H1 (cell line): Measurements from ENCODE around the gene ASIC2. TPM values are rescaled to one million over a fixed set of nuclear protein-coding genes. Genes with fewer than 3 reads are reported as not detected.

Source experiments
- CTCF ChIA-PET: fragments of 300-600 bp; sonication (Branson Sonifier 250); formaldehyde crosslinking; loops from one replicate; lab custom pipeline; 2021; ENCODE audit not compliant: partially characterized antibody; lab: Charles Lee
- POLR2A ChIA-PET: fragments of 300-600 bp; sonication (Branson Sonifier 250); formaldehyde crosslinking; loops from one replicate; lab custom pipeline; 2021; ENCODE audit warnings: inconsistent platforms; ENCODE audit not compliant: partially characterized antibody; lab: Charles Lee
- DNase-seq, 2 experiments: peaks; one replicate each; pipeline versions ENCODE4 v3.0.0 to v3.0.0-alpha.2; 2010 to 2022; ENCODE audit warnings: low spot score in 2 of 2, low read depth in 1 of 2, mixed read lengths in 1 of 2
- FAIRE-seq: peaks from 2 replicates; lab custom pipeline; 2011; peaks lifted over from hg19 to GRCh38; lab: Jason Lieb, UNC
- H2AFZ ChIP-seq: 2 replicates; pipeline ENCODE4 v1.8.1; 2012; ENCODE audit warnings: low read length, inconsistent platforms
- H2AK5ac ChIP-seq: 2 replicates; pipeline ENCODE4 v1.6.1; 2013; ENCODE audit warnings: low read depth, low read length
- H2BK120ac ChIP-seq: replicated peaks from 2 replicates; pipeline ENCODE3; 2013; ENCODE audit warnings: low read depth, low read length, inconsistent platforms
- H2BK12ac ChIP-seq: 2 replicates; pipeline ENCODE4 v1.6.1; 2013; ENCODE audit warnings: low read depth, low read length
- H2BK15ac ChIP-seq: 2 replicates; pipeline ENCODE4 v1.6.1; 2013; ENCODE audit warnings: low read length
- H2BK20ac ChIP-seq: 2 replicates; pipeline ENCODE4 v1.6.1; 2013; ENCODE audit warnings: low read length
- H2BK5ac ChIP-seq: 2 replicates; pipeline ENCODE4 v1.6.1; 2013; ENCODE audit warnings: low read depth, low read length
- H3K14ac ChIP-seq: 2 replicates; pipeline ENCODE4 v1.6.1; 2013; ENCODE audit warnings: inconsistent platforms; ENCODE audit not compliant: insufficient read length
- H3K18ac ChIP-seq: 2 replicates; pipeline ENCODE4 v1.6.1; 2013; ENCODE audit warnings: low read length; ENCODE audit errors: extremely low read depth
- H3K23ac ChIP-seq: 2 replicates; pipeline ENCODE4 v1.6.1; 2013; ENCODE audit warnings: inconsistent platforms; ENCODE audit not compliant: insufficient read length
- H3K23me2 ChIP-seq: 2 replicates; pipeline ENCODE4 v1.6.1; 2013; ENCODE audit warnings: low read depth, low read length
- H3K27ac ChIP-seq: 2 replicates; pipeline ENCODE4 v1.6.1; 2011; ENCODE audit warnings: low read depth, low read length, inconsistent platforms
- H3K27me3 ChIP-seq, 4 experiments: replicated peaks in 1 of 4; 1 replicate in 1 of 4; 2 replicates in 3 of 4; pipeline versions ENCODE4 v1.6.1 to v1.8.1; 2011 to 2013; ENCODE audit warnings: low read length in 3 of 4, mild to moderate bottlenecking in 3 of 4, inconsistent platforms in 2 of 4, mixed read lengths in 2 of 4, moderate library complexity in 1 of 4; ENCODE audit not compliant: control insufficient read depth in 3 of 4, insufficient read depth in 3 of 4; ENCODE audit errors: extremely low read depth in 1 of 4
- H3K36me3 ChIP-seq, 4 experiments: 2 replicates each; pipeline versions ENCODE4 v1.6.1 to v1.8.1; 2011 to 2013; ENCODE audit warnings: mild to moderate bottlenecking in 4 of 4, low read length in 3 of 4, moderate library complexity in 2 of 4, control low read depth in 1 of 4, inconsistent platforms in 1 of 4; ENCODE audit not compliant: insufficient read depth in 4 of 4, control insufficient read depth in 2 of 4
- H3K4ac ChIP-seq: replicated peaks from 2 replicates; pipeline ENCODE3; 2013; ENCODE audit warnings: low read length, low read depth, mixed read lengths, inconsistent platforms; ENCODE audit not compliant: insufficient read length
- H3K4me1 ChIP-seq, 4 experiments: replicated peaks in 1 of 4; 1 replicate in 1 of 4; 2 replicates in 3 of 4; pipeline versions ENCODE4 v1.6.1 to v1.8.1; 2011 to 2013; ENCODE audit warnings: low read length in 3 of 4, inconsistent platforms in 2 of 4, mixed read lengths in 1 of 4; ENCODE audit not compliant: insufficient read depth in 4 of 4, control insufficient read depth in 3 of 4
- H3K4me2 ChIP-seq, 2 experiments: 2 replicates each; pipeline versions ENCODE4 v1.6.1 to v1.8.1; 2011 to 2013; ENCODE audit warnings: low read depth in 2 of 2, low read length in 2 of 2, control low read depth in 1 of 2, inconsistent platforms in 1 of 2, mild to moderate bottlenecking in 1 of 2; ENCODE audit not compliant: insufficient read depth in 1 of 2
- H3K4me3 ChIP-seq, 4 experiments: fragments of 200-600, 300-600 bp in 1 of 4; sonication (generic), shearing (Covaris generic), sonication (Bioruptor Twin) in 1 of 4; 2 replicates each; pipeline versions ENCODE4 v1.5.1 to v1.8.1; 2011 to 2016; ENCODE audit warnings: low read length in 4 of 4, low read depth in 3 of 4, control low read depth in 2 of 4, inconsistent platforms in 2 of 4, mild to moderate bottlenecking in 2 of 4, mixed read lengths in 1 of 4, moderate library complexity in 1 of 4; ENCODE audit not compliant: insufficient read depth in 2 of 4; ENCODE audit errors: extremely low read depth in 1 of 4
- H3K56ac ChIP-seq: replicated peaks from 2 replicates; pipeline ENCODE3; 2013; ENCODE audit warnings: low read depth, mild to moderate bottlenecking, mixed read lengths, low read length, inconsistent platforms; ENCODE audit not compliant: insufficient read length
- H3K79me1 ChIP-seq: 2 replicates; pipeline ENCODE4 v1.6.1; 2013; ENCODE audit warnings: low read depth, low read length, control low read depth
- H3K79me2 ChIP-seq, 2 experiments: 2 replicates each; pipeline versions ENCODE4 v1.6.1 to v1.8.1; 2012 to 2013; ENCODE audit warnings: low read length in 2 of 2, mild to moderate bottlenecking in 2 of 2, inconsistent platforms in 1 of 2; ENCODE audit not compliant: insufficient read depth in 2 of 2, control insufficient read depth in 1 of 2
- H3K9ac ChIP-seq, 4 experiments: replicated peaks in 1 of 4; 1 replicate in 1 of 4; 2 replicates in 3 of 4; pipeline versions ENCODE4 v1.6.1 to v1.8.1; 2011 to 2013; ENCODE audit warnings: low read depth in 3 of 4, low read length in 3 of 4, control low read depth in 2 of 4, mild to moderate bottlenecking in 2 of 4, moderate library complexity in 2 of 4, inconsistent platforms in 1 of 4; ENCODE audit errors: extremely low read depth in 1 of 4
- H3K9me3 ChIP-seq, 2 experiments: 2 replicates each; pipeline versions ENCODE4 v1.6.1 to v1.8.1; 2012 to 2013; ENCODE audit warnings: mild to moderate bottlenecking in 2 of 2, moderate library complexity in 2 of 2, control low read depth in 1 of 2, inconsistent platforms in 1 of 2, low read depth in 1 of 2, low read length in 1 of 2, mixed read lengths in 1 of 2; ENCODE audit not compliant: insufficient read depth in 2 of 2
- H4K20me1 ChIP-seq, 2 experiments: replicated peaks in 1 of 2; 2 replicates each; pipeline versions ENCODE3 to v1.8.1; 2011 to 2013; ENCODE audit warnings: inconsistent platforms in 2 of 2, low read length in 2 of 2, mild to moderate bottlenecking in 1 of 2; ENCODE audit not compliant: insufficient read depth in 2 of 2, control insufficient read depth in 1 of 2
- H4K5ac ChIP-seq: 2 replicates; pipeline ENCODE4 v1.6.1; 2013; ENCODE audit warnings: low read length, low read depth, mixed read lengths, inconsistent platforms; ENCODE audit not compliant: insufficient read length
- H4K8ac ChIP-seq: 2 replicates; pipeline ENCODE4 v1.8.0; 2013; ENCODE audit warnings: mild to moderate bottlenecking, moderate library complexity, low read length, inconsistent platforms; ENCODE audit not compliant: insufficient read depth; ENCODE audit errors: extremely low read depth
- H4K91ac ChIP-seq: replicated peaks from 2 replicates; pipeline ENCODE3; 2013; ENCODE audit warnings: low read length, mixed read lengths, inconsistent platforms; ENCODE audit not compliant: insufficient read length
- BCL11A ChIP-seq, 2 experiments: IDR thresholded peaks; one replicate each; pipeline ENCODE4 v1.6.1; 2011; ENCODE audit warnings: low read depth in 2 of 2, low read length in 2 of 2, mild to moderate bottlenecking in 2 of 2
- BRCA1 ChIP-seq: IDR thresholded peaks from 2 replicates; pipeline ENCODE4 v1.6.1; 2012; ENCODE audit warnings: low read depth, low read length, improper control_type of control experiment
- CBX8 ChIP-seq: fragments of 300-800, 300-1000 bp; sonication (generic); IDR thresholded peaks from 2 replicates; pipeline ENCODE4 v1.7.1; 2016; ENCODE audit warnings: low read depth, low read length, borderline replicate concordance
- KDM4A ChIP-seq: IDR thresholded peaks from one replicate; pipeline ENCODE4 v1.7.1; 2012; ENCODE audit warnings: low read depth, mild to moderate bottlenecking, moderate library complexity, low read length, inconsistent platforms; ENCODE audit not compliant: severe bottlenecking
- RFX5 ChIP-seq: IDR thresholded peaks from 2 replicates; pipeline ENCODE4 v1.6.1; 2011; ENCODE audit warnings: low read depth, low read length, improper control_type of control experiment, borderline replicate concordance
- RNF2 ChIP-seq: fragments of 200-900, 300-1000 bp; sonication (generic); IDR thresholded peaks from 2 replicates; pipeline ENCODE4 v1.7.1; 2016; ENCODE audit warnings: borderline replicate concordance, low read depth, mild to moderate bottlenecking, antibody characterized with exemption, low read length; ENCODE audit not compliant: poor library complexity, severe bottlenecking; ENCODE audit errors: missing control alignments
- RXRA ChIP-seq: IDR thresholded peaks from 2 replicates; pipeline ENCODE4 v1.6.1; 2011; ENCODE audit warnings: low read depth, mild to moderate bottlenecking, low read length, moderate library complexity; ENCODE audit not compliant: insufficient read depth
- SIRT6 ChIP-seq: IDR thresholded peaks from one replicate; pipeline ENCODE4 v1.7.1; 2012; ENCODE audit warnings: low read length, inconsistent platforms
- SUZ12 ChIP-seq: fragments of 200-600 bp; sonication (generic); IDR thresholded peaks from 2 replicates; pipeline ENCODE4 v1.6.1; 2012; ENCODE audit warnings: mild to moderate bottlenecking, inconsistent platforms, low read length, moderate library complexity, mixed read lengths
- TBP ChIP-seq: IDR thresholded peaks from 2 replicates; pipeline ENCODE4 v1.6.1; 2011; ENCODE audit warnings: low read depth, low read length, improper control_type of control experiment
- ZNF274 ChIP-seq: IDR thresholded peaks from 2 replicates; pipeline ENCODE4 v1.7.0; 2012; ENCODE audit warnings: low read length, borderline replicate concordance; ENCODE audit errors: extremely low read depth
- WGBS, 2 experiments: shearing (Covaris generic) in 1 of 2; methylation state at CpG; one replicate each; pipeline versions ENCODE4 v1.1.6 to v1.1.7; 2013 to 2015; ENCODE audit warnings: low lambda C conversion rate in 2 of 2, mixed read lengths in 2 of 2, inconsistent platforms in 1 of 2, low coverage in 1 of 2, missing lambda C conversion rate in 1 of 2; ENCODE audit not compliant: insufficient replicate concordance in 2 of 2, insufficient coverage in 1 of 2, insufficient read length in 1 of 2; ENCODE audit errors: extremely low coverage in 1 of 2, missing lambda C conversion rate in 1 of 2; 5-methylcytosine and 5-hydroxymethylcytosine counted together
- polyA plus RNA-seq, 7 experiments: library from polyadenylated mRNA; depleted of rRNA in 3 of 7; stranded (reverse) in 5 of 7; unstranded in 2 of 7; fragments of >200 nt in 5 of 7; fragments of 200-250 nt in 2 of 7; gene quantifications; 1 replicate in 5 of 7; 2 replicates in 1 of 7; 4 replicates in 1 of 7; pipeline versions ENCODE4 v1.2.1 to v1.2.3, GENCODE V29; 2011 to 2013; ENCODE audit warnings: missing spikeins in 2 of 7, mixed read lengths in 2 of 7
- total RNA-seq: library from RNA; stranded (reverse); fragmentation: NEBNext Ultra II Directional; extraction: Animal tissue kit (Norgen Biotek cat#: 25700); gene quantifications from 2 replicates; pipeline ENCODE4 v1.2.1, GENCODE V29; 2021
- TF ChIP-seq, protein P1 (sequence below): IDR thresholded peaks from 2 replicates; pipeline ENCODE4 v1.6.1; 2011; ENCODE audit warnings: low read depth, mild to moderate bottlenecking, low read length; ENCODE audit not compliant: insufficient read depth

ASIC2 gene
- total and polyA plus RNA-seq, 2 of the 8 experiments (the other 6 are each of a cell fraction or from before 2014, with no cell fraction given): 0.86 to 1.2 TPM

DNA sequence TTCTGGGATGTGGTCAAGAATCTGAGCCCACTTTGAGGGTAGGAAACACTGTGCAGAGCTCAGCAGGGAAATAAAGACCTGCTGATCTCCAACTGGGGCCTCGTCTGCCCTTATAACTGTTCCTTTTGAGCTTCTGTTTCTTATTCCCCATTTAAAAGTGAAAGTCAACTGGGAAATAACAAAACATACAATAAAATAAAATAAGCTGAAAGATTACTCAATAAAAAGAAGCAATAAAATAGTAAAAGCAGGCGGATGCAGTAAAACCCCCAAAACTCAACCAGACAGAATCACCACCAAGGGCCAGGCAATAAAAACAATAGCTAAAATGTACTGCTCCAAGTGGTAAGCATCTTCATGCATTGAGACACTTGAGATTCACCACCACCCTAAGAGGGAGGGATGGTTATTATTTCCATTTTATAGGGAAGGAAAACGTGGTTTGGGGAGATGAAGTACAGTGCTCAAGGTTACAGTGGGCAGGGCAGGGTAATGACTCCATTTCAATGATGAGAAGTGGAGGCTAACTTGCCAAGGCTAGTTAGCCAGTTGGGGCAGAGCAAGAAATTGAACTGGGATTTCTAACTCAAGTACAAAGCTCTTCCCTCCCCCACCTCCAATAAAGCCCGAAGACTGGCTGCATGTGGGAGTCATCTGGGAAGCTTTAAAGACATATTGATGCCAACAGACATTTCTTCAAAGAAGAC lies 307.9 kb downstream of the ASIC2 start:
- no peak overlapping the region for H3K4ac ChIP-seq
- H3K18ac ChIP-seq: no peak overlapping the region
- no peak overlapping the region for H3K23ac ChIP-seq
- no peak overlapping the region for H4K5ac ChIP-seq
- no peak overlapping the region for H3K9ac ChIP-seq
- ChIA-PET POLR2A (no interaction called here), CTCF (interaction anchor here (0.6 to 1.4 kb wide), 3 partner anchors 9 to 229 kb away, joined by 3 to 4 read pairs (median 4); no protein-coding TSS in a partner anchor)
- H2BK20ac ChIP-seq: no peak overlapping the region
- no peaks in the 10 kb centered on the region for H3K79me1 ChIP-seq
- H3K36me3 ChIP-seq: no peaks in the 10 kb centered on the region; a peak in 1 of 8 replicates
- no peaks in the 10 kb centered on the region for H4K20me1 ChIP-seq
- H2BK12ac ChIP-seq: no peak overlapping the region
- peaks cover 18 to 21% of the 10 kb centered on the region in 2 experiments for H3K9me3 ChIP-seq
- H2BK15ac ChIP-seq: no peak overlapping the region
- no peaks in the 10 kb centered on the region; the same call in 1 of the 2 replicates for H3K23me2 ChIP-seq
- H3K56ac ChIP-seq: no peak overlapping the region
- no peaks in the 10 kb centered on the region for H3K27me3 ChIP-seq
- H4K91ac ChIP-seq: no peak overlapping the region
- H3K4me1 ChIP-seq: no peaks in the 10 kb centered on the region
- no peak overlapping the region for H3K4me3 ChIP-seq
- WGBS, 2 experiments: 82% methylated on average over 4 of the region's 4 CpGs; no CpG with 5 or more reads in 1 of the 2 experiments
- no peak overlapping the region for H2AK5ac ChIP-seq
- no peak overlapping the region for H2BK120ac ChIP-seq
- no peak overlapping the region for H3K14ac ChIP-seq
- H4K8ac ChIP-seq: no peak overlapping the region
- no peak overlapping the region for H2AFZ ChIP-seq
- DNase-seq (no peak), FAIRE-seq (no peak)
- H3K79me2 ChIP-seq: no peaks in the 10 kb centered on the region
- no peak overlapping the region for H3K4me2 ChIP-seq
- no peak overlapping the region for H2BK5ac ChIP-seq
- H3K27ac ChIP-seq: no peak overlapping the region
- TF ChIP-seq, protein P1, sequence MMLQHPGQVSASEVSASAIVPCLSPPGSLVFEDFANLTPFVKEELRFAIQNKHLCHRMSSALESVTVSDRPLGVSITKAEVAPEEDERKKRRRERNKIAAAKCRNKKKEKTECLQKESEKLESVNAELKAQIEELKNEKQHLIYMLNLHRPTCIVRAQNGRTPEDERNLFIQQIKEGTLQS: no peak
- TF ChIP-seq SUZ12 (no peak), KDM4A (no peak), RXRA (no peak), TBP (no peak), RNF2 (no peak), SIRT6 (no peak), ZNF274 (no peak), BCL11A (IDR thresholded peaks at IDR 0.05; ENCODE audit: low read depth in 2 of 2, low read length in 2 of 2) (no peak), BRCA1 (no peak), RFX5 (no peak), CBX8 (no peak)
